Right atrium auricular region (tissue), 2 donors: ENCODE data around the gene AGFG2. TPM values are rescaled to one million over a fixed set of nuclear protein-coding genes. Genes with fewer than 3 reads are reported as not detected.

Source experiments
- DNase-seq: peaks from one replicate; pipeline ENCODE4 v3.0.0-alpha.2; 2019; ENCODE audit warnings: low spot score
- H3K27ac ChIP-seq, 2 donors: fragments of 200-600 bp; sonication (generic); 1 replicate in 1 of 2; 2 replicates in 1 of 2; pipeline ENCODE4 v1.5.1; 2016 to 2019
- H3K27me3 ChIP-seq, 2 donors: fragments of 200-600 bp; sonication (generic); one replicate each; pipeline versions ENCODE4 v1.5.1 to v1.6.0; 2017 to 2019
- H3K36me3 ChIP-seq: fragments of 200-600 bp; sonication (generic); one replicate; pipeline ENCODE4 v1.5.1; 2016
- H3K4me1 ChIP-seq, 2 donors: fragments of 200-600 bp; sonication (generic); one replicate each; pipeline versions ENCODE4 v1.5.1 to v1.6.0; 2017 to 2019
- H3K4me3 ChIP-seq, 2 donors: fragments of 200-600 bp; sonication (generic); 1 replicate in 1 of 2; 2 replicates in 1 of 2; pipeline ENCODE4 v1.5.1; 2017 to 2019; ENCODE audit warnings: mild to moderate bottlenecking in 1 of 2, moderate library complexity in 1 of 2
- H3K9me3 ChIP-seq, 2 donors: fragments of 200-600 bp; sonication (generic); one replicate each; pipeline ENCODE4 v1.5.1; 2019
- CTCF ChIP-seq, 2 donors: fragments of 200-600 bp; sonication (generic); IDR thresholded peaks; one replicate each; pipeline ENCODE4 v1.5.1; 2019; ENCODE audit warnings: antibody characterized with exemption in 2 of 2
- total RNA-seq, 2 donors: library from RNA; depleted of rRNA; stranded (reverse); fragments of >200 nt; gene quantifications; one replicate each; pipeline ENCODE4 v1.1.0, GENCODE V29; 2016

Gene AGFG2
- total RNA-seq, 2 donors from 2014 or later = 16.4 to 25.8 TPM

GRCh38 chr7:100509231-100509630 lies 29.8 kb upstream of the AGFG2 start:
- Histone ChIP-seq H3K27me3 (no peaks in the 10 kb centered on the region), H3K4me3 (no peak overlapping the region), H3K4me1 (no peaks in the 10 kb centered on the region), H3K36me3 (no peaks in the 10 kb centered on the region), H3K9me3 (no peaks in the 10 kb centered on the region), H3K27ac (no peak overlapping the region)
- DNase-seq = no peak
- no peak for TF ChIP-seq CTCF (IDR thresholded peaks at IDR 0.05)

- no peaks in the 10 kb centered on the region for H3K36me3 ChIP-seq
- no peak overlapping the region for H3K27ac ChIP-seq
- peaks cover 0 to 2% of the 10 kb centered on the region in 2 donors for H3K4me1 ChIP-seq
- no peaks in the 10 kb centered on the region for H3K27me3 ChIP-seq
- no peak overlapping the region for H3K4me3 ChIP-seq
- H3K9me3 ChIP-seq = no peaks in the 10 kb centered on the region
- DNase-seq = no peak
- TF ChIP-seq CTCF (IDR thresholded peaks at IDR 0.05) = no peak
These were observed 28.4 kb upstream of the AGFG2 start for GRCh38 chr7:100510437-100511239.

- H3K4me1 ChIP-seq = peaks cover 0 to 7% of the 10 kb centered on the region in 2 donors
These were observed 25.7 kb upstream of the AGFG2 start for GRCh38 chr7:100513212-100513810.

GRCh38 chr7:100515072-100515532 lies 23.9 kb upstream of the AGFG2 start:
- H3K4me1 ChIP-seq = peaks cover 0 to 7% of the 10 kb centered on the region in 2 donors
- H3K27ac ChIP-seq = no peak overlapping the region
- H3K36me3 ChIP-seq = no peaks in the 10 kb centered on the region
- TF ChIP-seq CTCF (IDR thresholded peaks at IDR 0.05) = no peak
- H3K4me3 ChIP-seq = no peak overlapping the region
- H3K9me3 ChIP-seq = no peaks in the 10 kb centered on the region
- H3K27me3 ChIP-seq = no peaks in the 10 kb centered on the region
- DNase-seq = no peak

More at GRCh38 chr7:100513212-100513810, 25.7 kb upstream of the AGFG2 start:
- no peak for TF ChIP-seq CTCF (IDR thresholded peaks at IDR 0.05)
- no peak for DNase-seq
- no peak overlapping the region for H3K4me3 ChIP-seq
- H3K9me3 ChIP-seq = no peaks in the 10 kb centered on the region
- no peak overlapping the region for H3K27ac ChIP-seq
- no peaks in the 10 kb centered on the region for H3K36me3 ChIP-seq
- no peaks in the 10 kb centered on the region for H3K27me3 ChIP-seq

GRCh38 chr7:100516135-100516812 lies 22.7 kb upstream of the AGFG2 start:
- DNase-seq = peak; percentile 60
- no peak for TF ChIP-seq CTCF (IDR thresholded peaks at IDR 0.05)
- H3K9me3 ChIP-seq = no peaks in the 10 kb centered on the region
- H3K27ac ChIP-seq = no peak overlapping the region
- no peaks in the 10 kb centered on the region for H3K27me3 ChIP-seq
- H3K4me1 ChIP-seq = peaks cover 0 to 7% of the 10 kb centered on the region in 2 donors
- H3K36me3 ChIP-seq = no peaks in the 10 kb centered on the region
- no peak overlapping the region for H3K4me3 ChIP-seq
